ENCODE measurements around the gene CHRNG.

Gene CHRNG, protein sequence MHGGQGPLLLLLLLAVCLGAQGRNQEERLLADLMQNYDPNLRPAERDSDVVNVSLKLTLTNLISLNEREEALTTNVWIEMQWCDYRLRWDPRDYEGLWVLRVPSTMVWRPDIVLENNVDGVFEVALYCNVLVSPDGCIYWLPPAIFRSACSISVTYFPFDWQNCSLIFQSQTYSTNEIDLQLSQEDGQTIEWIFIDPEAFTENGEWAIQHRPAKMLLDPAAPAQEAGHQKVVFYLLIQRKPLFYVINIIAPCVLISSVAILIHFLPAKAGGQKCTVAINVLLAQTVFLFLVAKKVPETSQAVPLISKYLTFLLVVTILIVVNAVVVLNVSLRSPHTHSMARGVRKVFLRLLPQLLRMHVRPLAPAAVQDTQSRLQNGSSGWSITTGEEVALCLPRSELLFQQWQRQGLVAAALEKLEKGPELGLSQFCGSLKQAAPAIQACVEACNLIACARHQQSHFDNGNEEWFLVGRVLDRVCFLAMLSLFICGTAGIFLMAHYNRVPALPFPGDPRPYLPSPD

DNA sequence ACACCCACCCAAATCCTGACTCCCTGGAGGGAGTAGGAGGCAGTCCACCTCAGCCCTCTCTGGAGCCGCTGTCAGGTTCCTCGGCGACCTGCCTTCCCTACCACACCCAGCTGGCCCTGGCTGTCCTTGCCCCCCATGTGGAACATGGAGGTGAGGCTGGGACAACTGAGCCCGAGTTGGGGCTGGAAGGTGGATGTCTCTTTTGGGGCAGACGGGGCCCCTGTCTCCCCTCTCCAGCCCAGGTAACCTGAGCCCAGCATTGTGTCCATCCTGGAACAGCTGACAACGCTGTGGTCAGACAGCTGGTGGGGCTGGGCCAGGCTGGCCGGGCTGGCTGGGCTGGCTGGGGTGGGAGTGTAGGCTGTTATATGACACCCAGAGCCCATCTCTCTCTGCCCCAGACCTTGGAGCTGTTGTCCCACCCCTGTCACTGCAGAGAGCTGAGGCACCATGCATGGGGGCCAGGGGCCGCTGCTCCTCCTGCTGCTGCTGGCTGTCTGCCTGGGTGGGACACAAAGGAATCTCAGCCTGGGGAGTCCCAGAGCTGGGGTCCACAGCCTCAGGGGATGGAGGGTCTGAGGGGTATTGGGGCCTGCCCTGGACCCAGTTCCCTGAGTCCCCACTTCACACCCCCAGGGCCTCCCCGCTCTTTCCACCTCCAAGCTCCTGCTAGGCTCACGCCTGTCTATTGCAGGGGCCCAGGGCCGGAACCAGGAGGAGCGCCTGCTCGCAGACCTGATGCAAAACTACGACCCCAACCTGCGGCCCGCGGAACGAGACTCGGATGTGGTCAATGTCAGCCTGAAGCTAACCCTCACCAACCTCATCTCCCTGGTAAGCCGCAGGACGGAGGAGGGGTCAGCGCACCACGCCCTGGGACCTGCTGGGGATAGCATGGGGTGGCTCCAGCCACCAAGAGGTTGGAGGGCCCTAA, at the start of gene CHRNG:
Gene CHRNG, plus strand, starts transcription at position 395 of the 934 bp plus-strand sequence. Its CDS starts 56 bp downstream, at position 451.
- no peaks in the 10 kb centered on the region for H3K36me3 ChIP-seq (ENCODE audit: insufficient read depth, low read length)
- no peaks in the 10 kb centered on the region for H3K9me2 ChIP-seq (replicated peaks; ENCODE audit: low read depth, low read length)
- H3K27me3 ChIP-seq (ENCODE audit: insufficient read depth, low read length, poor library complexity, severe bottlenecking): no peaks in the 10 kb centered on the region
- TF ChIP-seq EZH2phosphoT487 (IDR thresholded peaks at IDR 0.05; ENCODE audit: borderline replicate concordance): no peak
- TF ChIP-seq, protein P1, sequence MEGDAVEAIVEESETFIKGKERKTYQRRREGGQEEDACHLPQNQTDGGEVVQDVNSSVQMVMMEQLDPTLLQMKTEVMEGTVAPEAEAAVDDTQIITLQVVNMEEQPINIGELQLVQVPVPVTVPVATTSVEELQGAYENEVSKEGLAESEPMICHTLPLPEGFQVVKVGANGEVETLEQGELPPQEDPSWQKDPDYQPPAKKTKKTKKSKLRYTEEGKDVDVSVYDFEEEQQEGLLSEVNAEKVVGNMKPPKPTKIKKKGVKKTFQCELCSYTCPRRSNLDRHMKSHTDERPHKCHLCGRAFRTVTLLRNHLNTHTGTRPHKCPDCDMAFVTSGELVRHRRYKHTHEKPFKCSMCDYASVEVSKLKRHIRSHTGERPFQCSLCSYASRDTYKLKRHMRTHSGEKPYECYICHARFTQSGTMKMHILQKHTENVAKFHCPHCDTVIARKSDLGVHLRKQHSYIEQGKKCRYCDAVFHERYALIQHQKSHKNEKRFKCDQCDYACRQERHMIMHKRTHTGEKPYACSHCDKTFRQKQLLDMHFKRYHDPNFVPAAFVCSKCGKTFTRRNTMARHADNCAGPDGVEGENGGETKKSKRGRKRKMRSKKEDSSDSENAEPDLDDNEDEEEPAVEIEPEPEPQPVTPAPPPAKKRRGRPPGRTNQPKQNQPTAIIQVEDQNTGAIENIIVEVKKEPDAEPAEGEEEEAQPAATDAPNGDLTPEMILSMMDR (conservative IDR thresholded peaks at IDR 0.05; ENCODE audit: low read length): no peak
- no peaks in the 10 kb centered on the region for H3K9me3 ChIP-seq (ENCODE audit: insufficient read depth, low read depth, low read length)
- H3F3A ChIP-seq (ENCODE audit: low read depth): no peaks in the 10 kb centered on the region
- H4K20me1 ChIP-seq (ENCODE audit: insufficient read depth, low read length, poor library complexity, severe bottlenecking): no peaks in the 10 kb centered on the region
- no peaks in the 10 kb centered on the region for H3K4me1 ChIP-seq (ENCODE audit: insufficient read depth, low read length, poor library complexity, severe bottlenecking)
- no peak within 1 kb of the TSS for H3K9ac ChIP-seq (ENCODE audit: low read depth, low read length, poor library complexity, severe bottlenecking)
- no peak within 1 kb of the TSS for H2AFZ ChIP-seq (ENCODE audit: low read length)
- H3K4me2 ChIP-seq (ENCODE audit: low read depth, low read length, poor library complexity, severe bottlenecking): no peak within 1 kb of the TSS
- no peaks in the 10 kb centered on the region for H3K79me2 ChIP-seq (ENCODE audit: insufficient read depth, low read length)
- no peak within 1 kb of the TSS for H3K4me3 ChIP-seq (ENCODE audit: low read length, poor library complexity, severe bottlenecking)

- Histone ChIP-seq H3K9me3 (ENCODE audit: insufficient read depth, low read depth, low read length) (no peaks in the 10 kb centered on the region), H3F3A (ENCODE audit: low read depth) (no peaks in the 10 kb centered on the region), H3K4me2 (ENCODE audit: low read depth, low read length, poor library complexity, severe bottlenecking) (no peak overlapping the region), H3K9me2 (replicated peaks; ENCODE audit: low read depth, low read length) (no peaks in the 10 kb centered on the region), H3K4me3 (ENCODE audit: low read length, poor library complexity, severe bottlenecking) (no peak overlapping the region), H4K20me1 (ENCODE audit: insufficient read depth, low read length, poor library complexity, severe bottlenecking) (no peaks in the 10 kb centered on the region), H3K27me3 (ENCODE audit: insufficient read depth, low read length, poor library complexity, severe bottlenecking) (peaks cover 10% of the 10 kb centered on the region), H2AFZ (ENCODE audit: low read length) (no peak overlapping the region), H3K36me3 (ENCODE audit: insufficient read depth, low read length) (no peaks in the 10 kb centered on the region), H3K9ac (ENCODE audit: low read depth, low read length, poor library complexity, severe bottlenecking) (no peak overlapping the region), H3K4me1 (ENCODE audit: insufficient read depth, low read length, poor library complexity, severe bottlenecking) (no peaks in the 10 kb centered on the region), H3K79me2 (ENCODE audit: insufficient read depth, low read length) (no peaks in the 10 kb centered on the region)
- TF ChIP-seq, protein P1 (conservative IDR thresholded peaks at IDR 0.05; ENCODE audit: low read length): no peak
- TF ChIP-seq EZH2phosphoT487 (IDR thresholded peaks at IDR 0.05; ENCODE audit: borderline replicate concordance): no peak
Measured at GRCh38 chr2:232490221-232491138, 49.0 kb upstream of the CHRNG start.

All from Loucy (cell line).